Putamen (tissue), 1 donor: ENCODE results near the gene HSPA1B.
"Not testable (repeated sequence)": the region's sequence is repeated elsewhere in the genome, so short reads cannot be mapped to it uniquely, and the experiment has no call there.

Experiments
- DNase-seq: peaks from one replicate; pipeline ENCODE4 v3.0.0-alpha.2; 2016; ENCODE audit warnings: low spot score

Gene HSPA1B

DNA sequence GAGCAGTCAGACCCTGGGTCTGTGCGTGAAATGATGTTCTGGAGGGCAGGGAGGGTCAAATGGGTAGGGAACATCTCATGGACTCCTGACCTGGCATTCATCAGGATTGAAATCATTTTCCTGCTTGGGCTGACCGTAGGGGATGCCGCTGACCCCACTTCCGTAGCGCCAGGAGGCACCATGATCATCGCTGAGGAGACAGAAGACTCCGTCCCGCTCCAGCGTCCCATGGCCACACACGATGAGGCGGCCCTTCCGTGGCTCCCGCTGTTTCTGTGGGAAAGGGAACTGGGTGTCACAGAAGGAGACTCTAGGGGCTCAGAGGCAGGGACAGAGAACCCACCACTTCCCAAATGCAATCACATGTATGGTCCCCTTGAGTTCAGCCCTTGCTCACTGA lies 32.8 kb downstream of the HSPA1B start:
- no peak for DNase-seq

DNA sequence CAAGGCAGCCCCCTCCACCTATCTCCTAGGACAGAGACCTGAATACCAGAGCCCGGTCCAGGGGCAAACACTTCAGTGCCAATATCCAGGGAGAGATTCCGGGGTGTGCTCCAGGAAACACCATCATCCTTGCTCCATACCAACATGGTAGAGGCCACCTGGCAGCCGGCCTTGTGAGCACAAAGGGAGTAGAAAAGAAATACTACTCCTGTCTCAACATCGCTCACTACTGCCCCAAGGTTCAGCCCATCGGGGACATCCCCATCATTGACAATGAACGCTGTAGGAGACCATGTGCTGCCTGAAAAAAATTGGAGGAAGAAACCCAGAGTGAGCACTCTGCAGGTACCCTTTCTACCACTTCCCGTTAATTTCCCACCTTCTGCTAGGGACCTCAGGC lies 33.6 kb downstream of the HSPA1B start:
- DNase-seq, result no peak

DNA sequence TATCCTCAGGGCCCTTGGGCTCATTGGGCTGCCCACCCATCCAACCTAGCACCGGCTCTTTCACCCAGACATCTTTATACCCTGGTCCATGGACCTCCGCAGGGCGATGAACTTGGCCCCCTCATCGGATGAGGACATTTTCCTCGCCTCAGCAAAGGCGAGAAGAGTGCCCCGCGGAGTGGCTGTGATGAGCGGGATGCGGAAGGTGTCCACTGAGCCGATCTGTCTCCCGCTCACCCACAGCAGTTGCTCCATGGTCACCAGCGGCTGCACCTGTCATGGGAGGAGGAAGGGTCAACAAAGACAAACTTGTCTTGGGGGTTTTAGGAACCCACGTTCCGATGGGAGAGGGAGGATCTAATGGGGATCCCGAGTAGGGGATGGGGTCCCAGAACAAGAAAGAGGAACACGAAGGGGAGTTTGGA lies 34.4 kb downstream of the HSPA1B start:
- DNase-seq, result no peak

DNA sequence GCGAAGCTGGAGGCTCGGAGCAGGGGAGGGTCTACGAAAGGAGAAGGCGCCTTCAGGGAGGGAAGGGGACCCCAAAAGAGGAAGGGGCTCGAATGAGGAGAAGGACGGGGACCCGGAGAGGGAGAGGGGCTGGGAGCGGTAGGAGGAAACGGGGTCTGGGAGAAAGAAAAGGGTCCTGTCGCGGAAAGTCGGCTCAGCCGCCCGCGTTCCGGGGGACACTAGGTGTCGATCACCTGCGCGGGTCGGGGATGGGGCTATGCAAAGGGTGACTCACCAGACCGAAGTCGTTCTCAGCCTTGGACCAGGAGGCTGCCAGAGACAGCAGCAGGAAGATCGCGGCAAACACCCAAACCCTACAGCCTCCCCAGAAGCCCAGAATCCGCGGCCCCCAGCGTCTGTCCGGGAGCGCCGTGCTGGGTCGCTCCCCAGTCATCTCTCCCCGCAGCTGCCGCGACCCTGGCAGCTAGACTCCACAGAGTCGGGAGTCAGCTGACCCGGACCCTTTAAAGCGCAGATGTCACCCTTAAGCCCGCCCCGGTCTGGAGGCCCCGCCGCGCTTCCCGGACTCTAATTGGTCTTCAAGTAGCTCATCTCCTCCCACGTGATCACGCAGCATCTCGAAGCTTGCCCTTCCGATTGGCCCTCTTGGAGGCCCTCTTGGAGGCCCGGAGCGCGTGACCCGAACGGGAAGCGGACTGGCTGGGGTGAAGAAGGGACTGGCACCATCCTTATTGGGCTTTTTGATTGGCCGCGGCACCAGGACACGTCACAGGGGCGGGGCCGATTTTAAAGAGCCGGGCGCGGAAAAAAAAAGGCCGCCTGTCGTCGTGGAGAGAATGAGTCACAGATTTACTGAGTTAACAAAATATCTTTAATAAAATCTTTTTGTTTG lies 35.1 kb downstream of the HSPA1B start, which contains the start of gene NEU1:
TSS of gene NEU1 (minus strand) at position 478 of the 892 bp plus-strand sequence. CDS start at position 433, 45 bp downstream.
- DNase-seq, result peak; percentile 100

DNA sequence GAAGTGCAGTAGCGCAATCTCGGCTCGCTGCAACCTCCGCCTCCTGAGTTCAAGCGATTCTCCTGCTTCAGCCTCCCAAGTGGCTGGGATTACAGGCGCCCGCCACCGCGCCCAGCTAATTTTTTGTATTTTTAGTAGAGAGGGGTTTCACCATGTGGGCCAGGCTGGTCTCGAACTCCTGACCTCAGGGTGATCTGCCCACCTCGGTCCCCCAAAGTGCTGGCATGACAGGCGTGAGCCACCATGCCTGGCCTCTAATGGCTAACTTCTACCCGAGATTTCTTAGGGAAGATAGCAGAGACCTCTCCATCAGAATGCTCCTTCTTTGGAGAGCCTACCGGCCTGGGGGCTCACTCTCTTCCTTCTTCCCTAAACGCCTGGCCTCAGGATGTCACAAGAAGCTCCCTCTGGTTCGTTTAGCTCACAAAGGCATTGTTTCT lies 36.6 kb downstream of the HSPA1B start:
- DNase-seq, result not testable (repeated sequence)

DNA sequence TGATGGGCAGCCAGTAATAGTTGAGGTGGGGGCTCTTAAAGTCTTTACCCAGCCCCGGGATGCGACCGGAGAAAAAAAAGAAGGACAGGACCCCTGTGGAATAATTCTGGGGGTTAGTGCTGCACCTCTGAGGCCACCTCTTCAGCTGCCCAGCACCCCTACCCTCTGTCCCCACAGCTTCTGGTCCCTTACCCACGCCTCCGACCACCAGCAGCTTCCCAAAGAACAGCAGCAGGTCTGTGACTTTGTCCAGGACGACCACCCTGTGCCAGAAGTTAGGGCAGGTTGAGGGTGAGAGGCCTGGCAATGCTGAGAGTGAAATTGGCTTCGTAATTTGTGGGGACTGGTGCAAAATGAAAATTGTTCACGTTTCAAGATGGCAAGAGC lies 37.3 kb downstream of the HSPA1B start:
- no peak for DNase-seq

DNA sequence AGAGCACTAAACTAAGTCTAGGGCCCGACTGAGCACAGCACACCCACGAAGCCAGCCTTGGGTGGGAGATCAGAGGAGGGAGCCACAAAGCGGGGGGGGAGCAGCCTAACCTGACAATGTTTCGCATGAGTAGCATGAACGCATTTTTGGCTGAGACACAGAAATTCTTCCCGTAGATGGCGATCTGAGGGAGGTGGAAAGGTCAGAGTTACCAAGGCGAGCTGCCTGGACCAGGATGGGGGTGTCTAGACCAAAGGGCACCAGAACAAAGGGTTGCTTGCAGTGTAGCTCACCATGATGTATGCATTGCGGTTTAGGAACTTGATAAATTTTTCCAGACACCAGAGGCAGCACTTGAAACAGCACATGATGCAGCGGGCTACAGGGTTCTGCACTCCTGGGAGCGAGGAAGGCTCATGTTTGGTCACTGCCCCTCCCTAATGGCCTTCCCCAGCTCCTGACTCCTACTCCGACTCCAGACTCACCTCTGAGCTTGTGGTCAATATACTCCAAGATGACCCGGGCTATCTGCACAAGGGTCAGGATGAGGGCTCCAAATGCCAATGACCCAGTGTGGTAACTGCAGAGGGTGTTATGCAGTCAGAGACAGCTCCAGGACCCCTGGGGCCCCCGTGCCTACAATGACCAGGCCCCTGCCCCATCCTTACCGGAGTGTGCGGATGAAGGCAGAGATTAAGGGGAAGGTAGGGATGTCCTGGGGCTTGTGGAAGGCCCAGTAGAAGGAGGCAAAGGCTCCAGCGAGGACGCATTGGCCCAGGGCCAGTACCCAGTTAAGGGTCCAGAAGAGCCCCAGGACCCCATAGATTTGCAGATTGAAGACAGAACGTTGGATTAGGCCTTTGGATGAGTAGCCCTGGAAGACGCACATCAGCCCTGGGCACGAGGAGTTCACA lies 37.9 kb downstream of the HSPA1B start:
- no peak for DNase-seq

DNA sequence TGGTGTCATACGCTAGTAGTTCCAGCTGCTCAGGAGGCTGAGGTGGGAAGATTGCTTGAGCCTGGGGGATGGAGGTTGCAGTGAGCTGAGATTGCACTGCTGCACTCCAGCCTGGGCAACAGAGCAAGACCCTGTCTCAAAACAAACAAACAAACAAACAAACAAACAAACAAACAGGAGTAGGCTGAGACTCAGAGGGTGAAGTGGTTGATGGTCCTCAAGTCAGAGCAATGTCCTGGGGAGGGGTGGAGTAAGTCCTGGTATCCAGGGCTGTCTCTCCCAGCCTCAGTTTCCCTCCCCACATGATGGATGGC lies 41.1 kb downstream of the HSPA1B start:
- not testable (repeated sequence) for DNase-seq

DNA sequence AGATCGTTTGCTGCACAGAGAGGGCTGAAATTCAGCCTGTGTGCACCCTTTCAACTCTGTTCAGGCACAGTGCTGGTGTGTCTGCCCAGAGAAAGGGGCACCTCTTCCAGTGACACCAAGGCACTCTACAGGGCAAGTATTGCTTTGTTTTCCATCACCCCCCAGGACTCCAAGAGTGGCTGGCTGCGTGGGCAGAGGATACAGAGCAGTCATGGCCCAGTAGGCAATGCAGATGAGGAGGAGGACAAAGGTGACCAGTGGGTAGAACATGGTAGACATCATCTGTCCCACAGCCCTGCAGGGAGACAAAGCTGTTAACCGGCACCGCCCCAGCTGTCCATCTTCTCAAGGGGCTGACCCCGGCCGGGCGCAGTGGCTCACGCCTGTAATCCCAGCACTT lies 41.8 kb downstream of the HSPA1B start:
- DNase-seq, result no peak

DNA sequence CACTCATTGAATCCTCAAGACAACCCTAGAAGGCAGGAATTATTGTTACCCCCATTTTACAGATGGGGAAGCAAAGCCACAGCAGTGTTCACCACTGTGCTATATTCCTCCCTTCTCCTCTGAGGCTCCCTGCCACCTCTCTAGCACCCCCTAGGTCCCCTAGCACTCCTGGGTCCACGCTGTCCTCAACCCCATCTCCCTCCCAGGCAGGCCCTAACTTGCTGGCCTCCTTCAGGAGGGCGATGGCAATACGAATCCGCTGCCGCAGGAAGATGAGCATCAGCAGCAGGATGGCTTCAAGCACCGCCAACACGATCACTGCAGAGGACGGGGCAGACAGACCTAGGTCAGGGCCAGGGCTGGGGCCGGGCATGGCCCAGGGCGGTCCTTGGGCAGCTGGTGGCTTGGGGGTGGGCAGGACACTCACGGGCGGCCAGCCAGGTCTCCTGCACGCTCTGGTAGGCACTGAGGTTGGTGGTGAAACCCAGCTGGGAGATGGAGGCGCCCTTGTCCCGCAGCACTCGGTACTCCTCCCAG lies 42.9 kb downstream of the HSPA1B start:
- DNase-seq, result no peak

DNA sequence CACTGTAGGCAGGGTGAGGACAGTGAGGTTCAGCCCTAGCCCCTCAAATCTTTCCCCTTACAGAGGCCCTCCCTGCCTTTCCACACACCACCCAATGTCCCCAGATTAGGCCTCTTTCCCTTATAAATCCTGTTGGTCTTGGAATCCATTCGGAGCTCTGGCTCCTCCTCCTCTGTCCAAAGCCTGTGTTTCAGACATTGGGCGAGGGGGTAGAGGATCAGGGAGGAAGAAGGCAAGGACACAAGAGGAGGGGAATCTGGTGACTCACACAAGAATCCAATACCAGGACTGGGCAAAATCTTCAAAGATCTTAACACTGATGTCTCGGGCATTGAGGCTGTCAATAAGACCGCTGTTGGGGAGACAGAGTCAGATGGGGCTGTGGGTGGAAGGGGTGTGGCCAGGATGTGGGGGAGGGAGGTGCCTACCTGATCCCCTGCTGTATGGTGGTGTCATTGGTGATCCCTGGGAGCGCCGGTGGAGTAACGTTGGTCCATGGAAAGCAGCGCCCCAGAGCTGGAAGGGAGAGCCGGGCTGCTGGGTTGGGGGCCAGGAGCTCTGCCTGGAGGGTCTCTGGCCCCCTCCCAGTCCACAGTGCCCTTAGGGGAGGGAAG lies 43.6 kb downstream of the HSPA1B start:
- DNase-seq, result no peak

DNA sequence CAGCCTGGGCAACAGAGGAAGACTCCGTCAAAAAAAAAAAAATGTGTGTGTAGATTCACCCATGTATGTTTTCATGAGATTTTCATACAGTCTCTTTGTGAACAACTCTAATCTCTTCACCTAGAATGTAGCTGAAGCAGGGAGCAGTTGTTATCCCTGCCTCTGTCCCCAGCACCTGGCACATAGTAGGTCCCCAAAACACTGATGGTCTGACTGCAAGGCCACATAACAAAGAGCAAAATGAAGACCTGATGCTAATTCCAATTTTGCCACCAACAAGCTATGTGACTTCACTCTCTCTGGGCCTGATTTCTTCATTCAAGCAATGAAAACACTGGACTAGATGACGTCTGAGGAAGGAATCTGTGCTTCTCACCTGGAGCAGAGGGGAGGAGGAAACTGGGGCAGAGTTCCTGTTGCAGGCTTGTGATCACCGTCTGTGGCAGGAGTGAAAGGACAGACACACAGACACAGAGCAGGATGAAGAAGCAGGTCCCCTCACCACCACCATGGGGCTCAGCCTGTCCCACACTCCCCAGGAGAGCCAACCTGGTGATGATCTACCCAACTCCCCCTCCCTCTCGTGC lies 46.6 kb downstream of the HSPA1B start:
- no peak for DNase-seq

DNA sequence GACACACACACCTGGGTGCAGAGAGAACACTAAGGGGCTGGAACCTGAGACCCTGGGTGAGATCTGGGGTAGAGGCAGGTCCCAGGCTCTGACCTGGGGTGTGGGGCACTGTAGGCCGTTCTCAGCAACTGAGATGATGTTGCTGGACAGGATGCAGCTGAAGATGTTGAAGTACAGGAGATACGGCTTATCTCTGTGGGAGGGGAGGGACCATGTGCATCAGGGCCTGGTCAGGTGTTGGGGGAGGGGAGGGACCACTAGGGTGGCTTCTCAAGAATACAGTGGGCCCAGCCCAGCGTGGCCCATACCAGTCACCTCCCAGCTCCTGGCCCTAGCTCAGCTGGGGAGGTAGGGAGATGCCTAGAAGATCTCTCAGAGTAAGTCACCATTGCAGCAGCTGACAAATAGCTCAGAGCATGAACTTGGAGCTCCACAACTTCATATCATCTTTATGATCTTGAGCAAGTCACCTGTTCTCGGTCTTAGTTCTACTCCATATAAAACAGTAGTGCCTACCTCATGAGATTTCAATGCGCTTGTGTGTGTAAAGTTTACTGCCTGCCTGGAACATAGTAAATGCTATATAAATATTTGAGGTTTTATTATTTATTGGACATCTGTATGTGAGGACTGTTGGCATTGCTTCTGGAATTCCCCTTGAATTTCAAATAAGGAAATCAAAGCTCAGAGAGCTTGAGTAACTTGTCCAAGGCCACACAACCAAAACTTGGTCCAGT lies 47.5 kb downstream of the HSPA1B start:
- no peak for DNase-seq

DNA sequence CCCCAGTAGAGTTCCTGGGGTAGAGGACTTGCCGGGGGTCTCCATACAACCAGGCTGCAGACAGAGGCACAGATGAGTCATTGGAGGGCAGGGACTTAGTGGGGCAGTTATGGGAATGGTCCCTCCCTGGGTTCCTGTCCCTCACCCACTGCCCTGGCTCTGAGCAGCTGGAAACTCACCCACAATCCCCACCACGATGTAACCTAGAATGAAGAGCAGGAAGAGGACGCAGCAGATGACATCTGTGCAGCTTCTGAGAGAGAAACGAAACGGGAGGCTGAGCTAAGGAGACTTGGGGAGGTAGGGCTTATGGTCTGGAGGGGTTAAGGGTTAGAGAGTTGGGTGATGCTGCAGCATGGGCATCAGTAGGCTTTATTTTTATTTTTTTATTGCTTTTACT lies 48.3 kb downstream of the HSPA1B start:
- no peak for DNase-seq

DNA sequence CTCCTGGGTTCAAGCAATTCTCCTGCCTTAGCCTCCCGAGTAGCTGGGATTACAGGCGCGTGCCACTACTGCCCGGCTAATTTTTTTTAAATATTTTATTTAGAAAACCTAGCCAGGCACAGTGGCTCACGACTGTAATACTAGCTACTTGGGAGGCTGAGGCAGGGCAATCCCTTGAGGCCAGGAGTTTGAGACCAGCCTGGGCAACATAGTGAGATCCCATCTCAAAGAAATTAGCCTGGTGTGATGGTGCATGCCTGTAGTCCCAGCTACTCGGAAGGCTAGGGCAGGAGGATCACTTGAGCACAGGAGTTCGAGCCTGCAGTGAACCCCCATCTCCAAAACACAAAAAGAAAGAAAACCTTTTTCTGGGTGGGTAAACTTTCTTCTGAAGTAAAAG lies 48.8 kb downstream of the HSPA1B start:
- DNase-seq, result no peak

DNA sequence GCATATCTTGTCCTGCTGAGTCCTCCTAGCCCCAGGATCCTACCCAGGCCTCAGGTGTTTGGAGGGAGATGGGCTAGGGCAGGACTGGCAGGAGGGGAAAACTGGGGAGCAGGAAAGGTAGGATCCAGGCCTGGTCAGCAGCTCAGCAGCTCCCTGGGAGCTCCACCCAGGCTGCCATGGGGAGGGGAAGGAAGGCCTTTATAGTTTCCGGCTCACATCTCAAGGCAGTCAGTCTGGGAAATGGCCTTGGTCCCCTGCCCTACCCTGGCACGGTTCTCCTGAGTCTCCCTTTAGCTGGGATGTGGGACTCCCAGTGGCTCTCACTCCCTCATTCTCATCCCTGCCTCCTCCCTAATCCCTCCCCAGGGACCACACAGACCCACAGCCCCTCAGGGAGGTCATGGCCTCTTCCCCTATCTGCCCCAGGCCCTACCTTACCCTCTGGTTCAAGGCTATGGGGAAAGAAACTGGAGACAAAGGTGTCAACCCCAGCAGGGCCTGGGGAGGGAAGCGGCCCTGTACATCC lies 49.6 kb downstream of the HSPA1B start:
- no peak for DNase-seq

DNA sequence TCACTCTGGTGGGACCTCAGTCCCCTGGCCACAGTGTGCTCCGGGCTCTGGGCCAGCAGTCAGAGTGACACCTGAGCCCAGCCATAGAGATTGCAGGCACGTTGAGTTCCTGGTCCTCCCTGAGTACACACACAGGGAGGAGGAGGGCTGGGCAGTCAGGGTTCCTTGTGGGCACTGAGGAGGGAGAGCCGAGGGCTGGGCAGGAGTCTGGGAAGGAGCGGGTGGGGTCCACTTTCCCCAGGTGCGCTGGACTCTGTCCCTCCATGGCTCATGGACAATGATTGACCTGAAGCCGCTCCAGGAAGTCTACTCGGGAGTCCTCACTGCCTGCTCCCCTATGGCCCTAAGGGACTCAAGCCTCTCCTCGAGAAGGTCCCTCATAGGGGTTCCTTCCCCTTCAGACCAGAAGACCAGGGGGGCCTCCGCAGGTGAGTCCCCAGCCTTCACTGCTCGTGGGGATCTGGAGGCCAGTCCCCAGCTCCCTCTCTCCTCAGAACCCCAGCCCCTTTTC lies 50.2 kb downstream of the HSPA1B start:
- DNase-seq, result no peak

DNA sequence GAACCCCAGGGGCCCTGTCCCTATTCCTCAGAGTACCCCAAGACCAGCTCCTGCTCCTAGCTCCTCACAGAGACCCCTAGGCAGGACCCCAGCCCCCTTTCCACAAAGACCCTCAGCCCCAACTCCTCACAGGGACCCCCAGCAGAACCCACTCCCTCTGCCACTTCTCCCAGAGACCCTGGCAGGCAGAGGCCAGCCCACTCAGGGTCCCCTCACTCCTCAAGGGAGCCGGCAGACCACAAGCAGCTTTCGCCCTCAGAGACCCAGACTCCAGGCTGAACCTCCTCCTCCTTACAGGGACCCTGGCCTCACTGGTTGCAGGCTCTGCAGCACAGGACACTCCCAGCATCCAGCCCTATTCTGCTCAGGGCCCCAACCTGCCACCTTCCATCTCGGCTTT lies 50.7 kb downstream of the HSPA1B start:
- DNase-seq, result no peak

DNA sequence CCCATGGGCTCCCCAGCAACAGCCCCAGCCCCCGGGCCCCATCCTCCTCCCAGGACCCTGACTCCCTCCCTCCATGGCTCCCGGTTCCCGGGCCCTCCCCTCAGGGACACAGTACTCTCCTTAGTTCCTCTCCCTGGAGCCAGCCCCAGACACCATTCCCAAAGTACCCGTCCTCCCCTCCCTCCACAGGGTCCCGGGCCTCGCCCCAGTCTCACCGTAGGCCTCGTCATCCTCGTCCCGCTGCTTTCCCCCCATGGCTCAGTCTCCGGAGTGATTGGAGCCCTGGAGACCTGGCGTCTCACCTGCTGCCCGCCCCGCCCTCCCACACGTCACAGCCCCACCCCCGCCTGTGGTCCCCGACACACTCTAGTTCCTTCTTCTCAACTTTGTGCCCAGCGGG lies 51.2 kb downstream of the HSPA1B start, which contains the start of gene SLC44A4:
TSS of gene SLC44A4 (minus strand) at position 272 of the 400 bp plus-strand sequence. CDS start at position 255, 17 bp downstream.
- no peak for DNase-seq

DNA sequence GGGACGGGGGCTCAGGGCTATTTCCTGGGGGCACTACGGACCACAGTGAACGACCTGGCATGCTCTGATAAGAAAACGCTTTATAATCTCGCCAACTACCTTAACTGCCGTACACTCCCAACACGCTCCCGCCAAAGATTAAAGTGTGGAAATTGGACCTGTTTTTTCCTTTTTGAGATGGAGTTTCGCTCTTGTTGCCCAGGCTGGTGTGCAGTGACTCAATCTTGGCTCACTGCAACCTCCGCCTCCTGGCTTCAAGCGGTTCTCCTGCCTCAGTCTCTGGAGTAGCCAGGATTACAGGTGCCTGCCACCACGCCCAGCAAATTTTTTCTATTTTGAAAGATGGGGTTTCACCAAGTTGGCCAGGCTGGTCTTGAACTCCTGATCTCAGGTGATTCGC lies 51.6 kb downstream of the HSPA1B start:
- DNase-seq, result no peak
